SK-N-SH (cell line): Measurements from ENCODE around the gene PDK2.

Experiments
- CTCF ChIP-seq: fragments of 200-600 bp; sonication (generic); IDR thresholded peaks from 2 replicates; pipeline ENCODE4 v1.6.1; 2017; ENCODE audit warnings: antibody characterized with exemption, mild to moderate bottlenecking, moderate library complexity
- EP300 ChIP-seq, 2 experiments: IDR thresholded peaks; 2 replicates each; pipeline versions ENCODE4 v1.4.0 to v1.6.1; 2012; ENCODE audit warnings: borderline replicate concordance in 1 of 2, low read depth in 1 of 2, low read length in 1 of 2
- FOXJ3 ChIP-seq: sonication (generic); formaldehyde crosslinking; IDR thresholded peaks from 2 replicates; pipeline ENCODE4 v1.5.1; 2020; ENCODE audit warnings: mild to moderate bottlenecking, missing genetic modification reagents
- GATA2 ChIP-seq: sonication (generic); formaldehyde crosslinking; IDR thresholded peaks from 2 replicates; pipeline ENCODE4 v1.5.0; 2020; ENCODE audit warnings: mild to moderate bottlenecking, missing genetic modification reagents
- MAX ChIP-seq: IDR thresholded peaks from 2 replicates; pipeline ENCODE4 v1.4.0; 2012; ENCODE audit warnings: low read depth
- ZBTB33 ChIP-seq: IDR thresholded peaks from 2 replicates; pipeline ENCODE4 v1.4.0; 2012; ENCODE audit warnings: low read depth, borderline replicate concordance

- TF ChIP-seq FOXJ3 (CRISPR knock-in tag) (no peak), ZBTB33 (no peak), EP300 (IDR thresholded peaks at IDR 0.05; ENCODE audit: borderline replicate concordance in 1 of 2, low read depth in 1 of 2, low read length in 1 of 2) (no peak), CTCF (no peak), GATA2 (CRISPR knock-in tag) (no peak), MAX (no peak)
Measured at GRCh38 chr17:50048146-50048720, 46.9 kb upstream of the PDK2 start.
